ENCODE data around the gene NAGA. TPM values are rescaled to one million over a fixed set of nuclear protein-coding genes. Genes with fewer than 3 reads are reported as not detected.

Gene NAGA
- total and polyA plus RNA-seq, 2 of the 4 experiments (the other 2 are of a cell fraction) = 34.3 to 44.8 TPM

GRCh38 chr22:42060489-42060888 lies 10.1 kb downstream of the NAGA start:
- no peak overlapping the region for H2BK20ac ChIP-seq (ENCODE audit: low read depth, low read length)
- in situ Hi-C loops (cut with MboI; ENCODE audit: low sequenced_read_pairs) = no loop called here
- no CpG with 5 or more reads among the region's 5 CpGs for WGBS, 2 experiments (ENCODE audit: extremely low coverage in 2 of 2, insufficient read length in 1 of 2)
- H3K9me1 ChIP-seq (ENCODE audit: insufficient read depth, low read length) = no peaks in the 10 kb centered on the region
- no peak overlapping the region for H2BK5ac ChIP-seq (ENCODE audit: low read depth, low read length, poor library complexity, severe bottlenecking)
- no peak overlapping the region for H4K5ac ChIP-seq (ENCODE audit: low read depth, low read length)
- H2AK9ac ChIP-seq (replicated peaks; ENCODE audit: low read depth, low read length, poor library complexity) = peak overlapping the region; percentile 28
- H3K23ac ChIP-seq (ENCODE audit: low read depth, low read length) = no peak overlapping the region
- H3K4me1 ChIP-seq (ENCODE audit: control insufficient read depth, insufficient read depth, low read length) = no peaks in the 10 kb centered on the region
- H4K8ac ChIP-seq (ENCODE audit: low read depth in 2 of 2, low read length in 2 of 2) = no peak overlapping the region
- H2AK5ac ChIP-seq (ENCODE audit: low read depth, low read length) = no peak overlapping the region
- H3K36me3 ChIP-seq (ENCODE audit: control insufficient read depth, insufficient read depth, low read length) = peaks cover 36% of the 10 kb centered on the region
- no peak for DNase-seq
- H2AFZ ChIP-seq (replicated peaks; ENCODE audit: low read length, poor library complexity) = no peak overlapping the region
- ChIA-PET CTCF (interaction anchor here (0.6 kb wide), 1 partner anchor 304 kb away, joined by 3 read pairs; no protein-coding TSS in a partner anchor), POLR2A (ENCODE audit: unreplicated experiment) (no interaction called here)
- H3K9me3 ChIP-seq (ENCODE audit: control insufficient read depth, insufficient read depth, low read length) = no peaks in the 10 kb centered on the region
- H3K56ac ChIP-seq (ENCODE audit: extremely low read depth, insufficient read depth, low read length) = no peak overlapping the region
- no peak overlapping the region for H2BK15ac ChIP-seq (ENCODE audit: low read depth, low read length)
- ATAC-seq (ENCODE audit: low read depth) = no peak
- dilution Hi-C loops (cut with HindIII; ENCODE audit: low sequenced_read_pairs, unreplicated experiment) = no loop called here
- BruUV-seq (replicated peaks) = no TSS peak
- no peaks in the 10 kb centered on the region for H4K20me1 ChIP-seq (ENCODE audit: insufficient read depth, low read length)
- H3K27ac ChIP-seq (ENCODE audit: insufficient read depth, low read length) = no peak overlapping the region
- no peak overlapping the region for H3K14ac ChIP-seq (replicated peaks; ENCODE audit: low read depth, low read length)
- no peak overlapping the region for H3K9ac ChIP-seq (ENCODE audit: low read depth, low read length)
- H3K4me2 ChIP-seq (ENCODE audit: low read depth, low read length) = no peak overlapping the region
- H3K18ac ChIP-seq (ENCODE audit: low read depth, low read length) = no peak overlapping the region
- no peaks in the 10 kb centered on the region for H3K79me1 ChIP-seq (ENCODE audit: low read depth in 1 of 2, low read length in 2 of 2)
- no peak overlapping the region for H3K4ac ChIP-seq (ENCODE audit: low read depth, low read length)
- no peak overlapping the region for H3K4me3 ChIP-seq (ENCODE audit: insufficient read depth, low read depth, low read length)
- intact Hi-C loops (cut with micrococcal nuclease) = no loop called here
- TF ChIP-seq ELK1 (IDR thresholded peaks at IDR 0.05; ENCODE audit: borderline replicate concordance, low read depth, low read length) = no peak
- TF ChIP-seq MXI1 (IDR thresholded peaks at IDR 0.05; ENCODE audit: borderline replicate concordance, low read depth, low read length) = no peak
- TF ChIP-seq MAFK (IDR thresholded peaks at IDR 0.05; ENCODE audit: low read depth, low read length) = no peak
- no peak for TF ChIP-seq POLR2A (IDR thresholded peaks at IDR 0.05; ENCODE audit: low read depth, low read length)
- no peak for TF ChIP-seq CTCF (conservative IDR thresholded peaks at IDR 0.05; ENCODE audit: low read depth, low read length)
- no peak overlapping the region for H2BK120ac ChIP-seq (ENCODE audit: low read depth, low read length)
- no peaks in the 10 kb centered on the region for H3K27me3 ChIP-seq (ENCODE audit: control insufficient read depth, insufficient read depth, low read length)
- no peak overlapping the region for H4K91ac ChIP-seq (ENCODE audit: insufficient read depth, low read depth, low read length)
